NCI-H146 treated with DMSO at 0.1 percent for 48 hours (cell line): ENCODE measurements around the gene OR52K2.
"Not testable (repeated sequence)": the region's sequence is repeated elsewhere in the genome, so short reads cannot be mapped to it uniquely, and the experiment has no call there.

Experiments
- DNase-seq: peaks from one replicate; lab custom pipeline; 2025; ENCODE audit not compliant: unreplicated experiment; lab: John Stamatoyannopoulos, UW

Gene OR52K2

DNA sequence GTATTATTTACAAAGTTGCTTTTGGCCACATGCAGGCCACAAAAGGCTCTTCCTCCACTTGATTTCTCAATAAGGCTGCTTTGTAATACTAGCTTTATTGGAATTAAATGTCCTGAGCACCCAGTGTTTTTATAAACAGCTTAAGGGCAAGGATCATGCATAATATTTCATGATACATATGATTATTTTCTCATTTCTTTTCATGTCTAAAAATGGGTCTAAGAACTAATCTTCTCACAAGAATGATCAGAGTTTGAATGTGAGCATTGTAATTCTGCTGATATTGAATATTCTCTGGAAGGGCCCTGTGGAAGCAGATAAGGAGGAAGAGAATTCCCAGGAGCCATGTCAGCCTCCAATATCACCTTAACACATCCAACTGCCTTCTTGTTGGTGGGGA lies at the start of gene OR52K2:
Gene OR52K2 (plus strand): TSS at position 301 of the 400 bp plus-strand sequence. CDS start 45 bp downstream, at position 346.
- no peak for DNase-seq

DNA sequence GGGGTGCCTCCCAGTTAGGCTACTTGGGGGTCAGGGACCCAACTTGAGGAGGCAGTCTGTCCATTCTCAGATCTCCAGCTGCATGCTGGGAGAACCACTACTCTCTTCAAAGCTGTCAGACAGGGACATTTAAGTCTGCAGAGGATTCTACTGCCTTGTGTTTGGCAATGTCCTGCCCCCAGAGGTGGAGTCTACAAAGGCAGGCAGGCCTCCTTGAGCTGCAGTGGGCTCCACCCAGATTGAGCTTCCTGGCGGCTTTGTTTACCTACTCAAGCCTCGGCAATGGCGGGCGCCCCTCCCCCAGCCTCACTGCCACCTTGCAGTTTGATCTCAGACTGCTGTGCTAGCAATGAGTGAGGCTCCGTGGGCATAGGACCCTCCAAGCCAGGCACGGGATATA lies 42.9 kb upstream of the OR52K2 start:
- DNase-seq: not testable (repeated sequence)

DNA sequence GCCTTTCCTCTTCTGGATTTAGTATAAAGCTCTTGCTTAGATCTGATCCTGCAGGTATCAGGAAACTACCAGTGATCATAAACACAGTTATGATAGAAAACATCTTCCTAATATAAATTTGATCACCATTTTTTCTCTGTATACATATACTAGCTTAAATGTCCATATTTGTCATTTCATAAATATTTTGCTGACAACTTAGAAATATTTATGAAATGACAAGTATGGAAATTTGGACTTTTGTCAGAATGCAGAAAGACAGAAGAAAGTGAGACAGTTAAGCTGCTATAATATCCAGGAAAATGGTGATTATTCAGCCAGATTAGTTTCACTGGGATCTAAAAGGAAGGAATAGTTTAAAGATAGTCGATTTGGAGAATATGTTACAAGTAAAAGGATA lies 32.8 kb upstream of the OR52K2 start:
- no peak for DNase-seq

DNA sequence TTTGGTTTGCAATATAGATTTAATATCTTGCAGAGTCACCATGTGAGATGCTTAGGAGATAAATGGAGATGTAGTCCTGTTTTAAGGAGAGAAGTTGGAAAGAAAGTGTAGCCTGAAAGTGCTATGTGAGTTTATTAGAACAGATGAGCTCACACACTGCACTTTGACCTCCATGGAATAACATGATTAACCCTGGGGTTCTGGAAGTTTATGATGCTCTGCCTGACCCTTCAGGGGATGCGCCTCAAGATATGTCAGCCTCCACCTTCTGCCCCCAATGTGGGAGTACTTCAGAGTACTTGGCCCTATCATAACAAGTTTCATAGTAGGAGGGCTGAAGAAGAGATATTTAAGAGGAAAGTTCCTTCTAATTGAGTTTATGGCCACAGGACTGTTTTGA lies 32.3 kb upstream of the OR52K2 start:
- DNase-seq: no peak

DNA sequence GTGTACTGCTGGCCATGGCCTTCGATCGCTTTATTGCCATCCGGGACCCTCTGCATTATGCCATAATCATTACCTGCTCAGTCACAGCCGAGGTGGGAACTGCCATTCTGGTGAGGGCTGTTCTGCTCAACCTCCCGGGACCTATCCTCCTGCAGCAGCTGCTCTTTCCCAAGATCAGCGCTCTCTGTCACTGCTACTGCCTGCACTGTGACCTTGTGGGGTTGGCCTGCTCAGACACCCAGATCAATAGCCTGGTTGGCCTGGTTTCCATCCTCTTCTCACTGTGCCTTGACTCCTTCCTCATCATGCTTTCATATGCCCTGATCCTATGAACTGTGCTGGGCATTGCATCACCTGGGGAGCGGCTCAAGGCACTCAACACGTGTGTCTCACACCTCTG lies 30.7 kb upstream of the OR52K2 start:
- DNase-seq: no peak

DNA sequence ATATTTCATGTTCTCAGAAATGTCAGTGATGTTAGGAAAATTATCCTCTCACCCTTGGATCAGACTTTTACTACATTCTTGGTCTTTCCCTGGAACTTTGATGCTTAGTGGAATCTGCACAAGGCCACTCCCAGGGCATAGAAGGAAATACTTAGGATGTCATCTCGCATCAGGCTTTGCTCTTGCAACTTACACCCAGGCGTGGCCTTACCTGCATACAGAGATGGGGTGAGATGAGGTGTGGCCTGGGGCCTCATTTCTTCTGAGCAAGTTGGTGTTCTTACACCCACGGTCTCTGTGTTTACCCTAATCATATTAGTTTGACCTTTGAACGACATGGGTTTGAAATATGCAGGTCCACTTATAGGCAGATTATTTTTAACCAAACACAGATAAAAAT lies 19.0 kb upstream of the OR52K2 start:
- DNase-seq: no peak

DNA sequence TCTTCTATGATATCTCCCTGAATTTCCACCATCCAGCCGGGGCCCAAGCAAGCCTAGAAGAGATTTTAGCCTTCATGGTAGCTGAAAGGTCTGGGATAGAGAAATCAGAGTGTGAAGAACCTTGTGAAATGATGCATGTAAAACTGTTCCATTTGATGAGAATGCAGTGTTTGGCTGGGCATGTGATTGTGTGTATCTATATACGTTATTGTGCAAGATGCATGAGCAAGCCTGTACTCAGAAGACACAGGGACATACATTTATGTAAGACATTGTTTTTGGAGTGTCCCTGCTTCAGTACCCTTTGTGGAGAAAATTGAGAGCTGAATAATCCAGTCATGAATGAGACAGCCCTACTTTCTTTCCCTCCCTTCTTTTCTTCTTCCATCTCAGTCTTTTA lies 15.2 kb upstream of the OR52K2 start:
- DNase-seq: no peak

DNA sequence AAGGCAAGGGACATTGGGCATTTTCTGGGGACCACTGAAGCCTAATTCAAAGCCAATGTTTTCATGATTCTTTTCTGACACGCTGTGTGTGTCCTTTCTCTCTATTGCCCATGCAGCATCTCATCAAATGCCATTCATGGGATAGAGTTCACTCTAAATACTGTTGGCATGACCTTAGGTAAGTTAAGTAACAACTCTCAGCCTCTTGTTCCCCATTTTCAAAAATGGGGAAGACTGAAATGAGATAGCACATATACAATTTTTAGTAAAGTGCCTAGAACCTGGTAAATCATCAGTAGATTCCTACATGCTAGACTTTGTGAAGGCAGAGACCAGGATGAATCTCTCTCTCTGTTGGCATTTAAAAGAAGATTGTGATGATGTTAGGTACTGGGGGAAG lies 12.7 kb upstream of the OR52K2 start:
- no peak for DNase-seq

DNA sequence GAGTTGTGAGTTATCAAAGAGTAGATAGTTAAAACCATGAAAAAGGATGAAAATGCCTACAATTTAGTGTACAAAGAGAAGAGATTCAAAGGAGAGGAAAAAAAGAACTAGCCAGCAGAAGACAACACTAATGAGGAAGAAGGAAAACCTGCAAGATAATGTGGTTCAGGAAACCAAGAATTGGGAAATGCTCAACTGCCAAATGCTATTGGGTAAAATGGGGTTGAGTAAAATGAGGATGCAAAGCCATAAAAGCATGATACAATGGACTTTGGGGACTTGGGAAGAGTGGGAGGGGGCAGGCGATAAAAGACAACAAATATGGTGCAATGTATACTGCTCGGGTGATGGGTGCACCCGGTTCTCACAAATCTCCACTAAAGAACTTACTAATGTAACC lies 7.6 kb upstream of the OR52K2 start:
- no peak for DNase-seq

DNA sequence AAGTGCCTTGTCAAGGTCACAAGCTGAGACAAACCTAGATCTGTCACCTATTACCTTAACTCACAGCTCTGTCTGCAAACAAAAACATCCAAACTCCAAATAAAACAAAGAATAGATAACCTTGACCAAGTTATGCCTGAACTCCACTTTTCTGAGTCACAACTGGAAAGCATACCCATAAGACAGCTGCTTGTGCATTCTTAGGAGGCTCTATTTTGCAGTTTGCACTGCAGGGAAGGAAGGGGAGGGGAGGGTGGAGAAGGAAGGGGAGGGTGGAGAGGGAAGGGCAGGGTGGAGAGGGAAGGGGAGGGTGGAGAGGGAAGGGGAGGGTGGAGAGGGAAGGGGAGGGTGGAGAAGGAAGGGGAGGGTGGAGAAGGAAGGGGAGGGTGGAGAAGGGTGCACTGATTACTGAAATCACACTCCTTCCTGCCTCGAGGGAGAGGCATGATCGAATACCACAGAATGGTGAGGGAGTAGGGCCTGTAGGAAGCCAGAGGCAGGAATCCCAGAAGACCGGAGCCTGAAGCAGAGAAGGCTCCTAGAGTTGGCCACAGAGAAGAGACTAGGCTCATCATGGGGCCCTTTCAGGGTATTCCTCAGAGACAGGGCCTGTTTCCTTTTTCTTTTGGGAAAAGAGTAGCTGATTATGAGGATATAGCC lies 5.7 kb upstream of the OR52K2 start:
- DNase-seq: no peak

DNA sequence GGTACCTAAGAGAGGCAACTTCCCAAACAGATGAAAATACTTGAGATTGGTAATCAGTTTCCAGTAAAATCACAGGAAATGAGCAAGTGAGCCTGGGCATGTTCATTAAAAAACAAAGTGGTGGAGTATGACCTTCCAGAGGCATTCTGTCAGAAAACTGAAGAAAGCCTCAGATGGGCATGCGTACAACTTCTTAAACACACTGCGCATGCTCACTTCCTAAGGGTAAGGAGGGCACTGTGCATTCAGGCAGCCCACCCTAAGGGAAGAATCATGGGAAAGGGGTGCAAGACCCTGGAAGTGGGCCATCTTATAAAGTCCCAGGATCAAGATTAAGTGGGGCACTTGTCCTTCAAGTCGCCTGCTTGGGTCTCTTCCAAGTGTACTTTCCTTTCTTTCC lies 4.0 kb downstream of the OR52K2 start:
- DNase-seq: no peak

DNA sequence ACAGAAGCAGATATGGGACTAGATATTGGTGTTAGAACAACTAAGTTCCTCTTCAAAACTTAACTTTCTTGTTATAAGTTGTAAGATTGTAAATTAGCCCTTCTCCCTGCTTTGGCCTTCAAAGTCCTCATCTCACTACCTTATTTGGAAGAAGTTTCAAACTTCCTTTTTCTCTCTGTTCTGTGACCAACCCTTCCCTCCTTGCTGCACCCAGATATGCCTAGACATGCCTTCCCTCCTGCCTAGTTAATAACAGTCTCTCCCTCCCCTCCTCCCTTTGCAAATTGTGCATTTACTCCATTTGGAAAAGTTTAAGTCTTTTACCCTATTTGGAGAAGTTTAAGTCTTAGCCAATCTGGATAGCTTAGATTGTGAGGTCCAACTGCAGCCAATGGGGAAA lies 4.9 kb downstream of the OR52K2 start:
- DNase-seq: no peak

DNA sequence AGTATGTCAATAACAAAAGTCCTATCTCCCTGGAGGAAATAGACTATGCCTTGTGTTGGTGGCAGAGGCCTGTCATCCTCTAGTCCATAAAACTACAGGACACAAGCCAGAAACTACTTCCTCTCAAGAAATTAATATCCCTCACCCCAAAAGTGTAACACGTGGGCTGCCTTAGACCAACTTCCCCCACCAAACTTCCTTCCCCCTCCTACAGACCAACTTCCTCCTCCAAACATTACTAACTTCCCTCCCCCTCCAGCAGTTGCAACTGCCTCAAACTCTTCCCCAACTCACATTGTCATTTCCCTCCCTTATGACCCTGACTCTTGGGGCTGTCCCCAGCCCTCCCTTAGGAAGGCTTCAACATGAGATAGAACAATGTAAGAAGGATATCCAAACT lies 6.3 kb downstream of the OR52K2 start:
- DNase-seq: no peak

DNA sequence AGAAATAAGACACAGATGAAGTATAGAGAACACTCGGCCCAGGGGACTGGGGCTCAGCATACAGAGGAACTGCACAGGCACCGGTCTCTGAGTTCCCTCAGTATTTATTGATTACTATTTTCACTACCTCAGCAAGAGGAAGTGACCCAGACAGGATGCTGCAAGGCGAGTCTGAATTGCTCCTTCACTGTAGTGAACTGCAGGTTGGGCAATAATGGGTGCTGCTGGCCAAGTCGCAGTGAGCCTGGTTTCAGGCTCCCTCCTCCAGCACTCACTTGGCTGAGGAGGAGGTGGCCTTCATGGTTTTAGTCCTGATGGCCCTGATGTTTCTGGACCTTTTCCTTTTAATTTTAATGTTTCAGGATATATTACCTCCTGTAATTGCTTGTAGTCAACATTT lies 10.4 kb downstream of the OR52K2 start:
- DNase-seq: no peak

DNA sequence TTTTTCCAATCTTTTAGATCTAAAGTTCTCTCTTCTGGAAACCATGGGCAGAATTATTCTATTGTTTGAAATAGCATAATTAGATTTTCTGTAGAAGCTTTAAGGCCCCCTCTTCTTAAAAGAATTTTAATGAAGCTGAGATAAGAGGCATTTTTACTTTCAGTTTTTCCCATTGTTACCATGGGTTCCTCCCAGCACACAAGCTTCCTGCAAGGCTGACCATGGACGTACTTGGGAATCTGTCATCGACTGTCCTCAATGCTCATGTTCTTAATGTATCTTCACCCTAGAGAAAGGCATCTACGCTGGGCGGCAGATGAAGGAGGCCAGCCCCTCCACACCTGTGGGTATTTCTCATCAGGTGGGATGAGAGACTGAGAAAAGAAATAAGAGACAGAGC lies 11.1 kb downstream of the OR52K2 start:
- no peak for DNase-seq

DNA sequence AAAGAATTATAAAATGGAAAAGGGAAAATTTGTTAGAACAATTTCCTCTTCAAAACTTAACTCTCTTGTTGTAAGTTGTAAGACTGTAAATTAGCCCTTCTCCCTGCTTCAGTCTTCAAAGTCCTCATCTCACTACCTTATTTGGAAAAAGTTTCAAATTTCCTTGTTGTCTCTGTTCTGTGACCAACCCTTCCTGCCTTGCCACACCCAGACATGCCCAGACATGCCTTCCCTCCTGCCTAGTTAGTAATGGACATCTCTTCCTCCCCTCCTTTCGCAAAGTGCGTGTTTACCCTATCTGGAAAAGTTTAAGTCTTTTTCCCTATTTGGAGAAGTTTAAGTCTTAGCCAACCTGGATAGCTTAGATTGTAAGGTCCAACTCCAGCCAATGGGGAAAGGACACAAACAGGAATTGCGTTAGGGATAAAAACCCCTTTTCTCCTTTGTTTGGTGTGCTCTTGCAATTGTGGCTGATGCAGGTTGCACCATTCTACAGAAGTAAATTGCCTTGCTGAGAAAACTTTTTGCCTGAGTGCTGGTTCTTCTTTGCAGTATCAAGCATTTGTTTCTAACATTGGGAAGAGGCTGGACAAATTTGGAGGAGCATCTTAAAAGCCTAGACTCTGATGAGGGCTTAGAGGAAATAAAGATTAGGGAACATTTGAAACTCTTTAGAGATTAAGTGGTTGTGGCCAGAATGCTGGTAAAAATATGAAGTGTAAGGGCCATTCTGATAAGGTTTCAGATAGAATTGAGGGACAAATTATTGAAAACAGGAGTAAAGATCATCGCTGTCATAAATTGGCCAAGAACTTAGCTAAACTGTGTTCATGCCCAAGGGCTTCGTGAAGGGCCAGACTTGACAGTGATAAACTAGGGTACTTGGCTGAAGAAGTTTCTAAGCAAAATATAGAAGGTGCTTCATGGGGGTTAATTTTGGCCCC lies 15.4 kb downstream of the OR52K2 start:
- DNase-seq: no peak

DNA sequence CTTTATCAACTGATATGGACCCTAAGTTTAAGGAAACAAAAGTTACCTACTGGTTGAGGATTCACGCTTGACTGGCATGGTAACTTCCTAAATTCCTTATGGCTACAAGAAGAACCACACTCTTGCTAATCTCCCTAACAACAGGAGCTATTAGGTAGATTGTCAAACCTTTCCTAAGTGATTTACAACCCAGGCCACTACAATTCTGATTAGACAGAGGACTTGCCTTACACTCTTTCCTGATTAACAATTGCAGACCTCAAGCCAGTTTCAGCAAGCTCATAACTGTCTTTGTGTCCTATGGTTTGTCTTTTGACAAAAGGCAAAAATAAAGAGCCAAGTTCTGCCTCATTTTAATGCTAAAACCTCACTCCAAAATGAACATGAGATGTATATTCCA lies 16.3 kb downstream of the OR52K2 start:
- DNase-seq: no peak

DNA sequence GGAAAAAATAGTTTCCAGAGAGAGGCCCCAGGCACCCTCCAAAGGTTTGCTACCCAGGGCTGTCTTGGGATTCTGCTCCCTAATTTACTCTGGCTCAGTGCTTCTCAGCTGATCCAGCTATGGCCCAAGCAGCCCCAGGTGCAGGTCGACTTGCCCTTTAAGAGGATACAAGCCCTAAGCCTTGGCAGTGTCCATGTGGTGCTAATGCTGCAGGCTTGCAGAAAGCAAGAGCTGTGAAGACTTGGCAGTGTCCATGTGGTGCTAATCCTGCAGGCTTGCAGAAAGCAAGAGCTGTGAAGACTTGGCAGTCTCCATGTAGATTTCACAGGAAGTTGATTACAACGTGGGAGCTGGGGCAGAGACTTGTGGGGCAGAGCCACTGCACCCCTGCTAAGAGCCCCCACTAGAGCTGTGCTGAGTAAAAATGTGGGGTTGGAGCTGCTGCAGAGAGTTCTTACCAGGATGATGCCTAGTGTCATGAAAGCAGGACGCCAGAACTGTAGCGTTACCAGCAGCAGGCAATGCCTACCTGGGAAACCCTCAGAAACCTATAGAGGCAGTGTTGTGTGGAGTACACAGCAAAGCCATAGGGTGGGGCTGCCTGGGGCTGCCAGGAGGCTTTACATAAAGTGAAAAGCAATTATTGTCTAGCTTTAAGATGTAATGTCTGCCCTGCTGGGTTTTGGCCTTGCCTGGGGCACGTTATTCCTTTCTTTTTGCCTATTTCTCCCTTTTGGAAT lies 17.2 kb downstream of the OR52K2 start:
- DNase-seq: no peak

DNA sequence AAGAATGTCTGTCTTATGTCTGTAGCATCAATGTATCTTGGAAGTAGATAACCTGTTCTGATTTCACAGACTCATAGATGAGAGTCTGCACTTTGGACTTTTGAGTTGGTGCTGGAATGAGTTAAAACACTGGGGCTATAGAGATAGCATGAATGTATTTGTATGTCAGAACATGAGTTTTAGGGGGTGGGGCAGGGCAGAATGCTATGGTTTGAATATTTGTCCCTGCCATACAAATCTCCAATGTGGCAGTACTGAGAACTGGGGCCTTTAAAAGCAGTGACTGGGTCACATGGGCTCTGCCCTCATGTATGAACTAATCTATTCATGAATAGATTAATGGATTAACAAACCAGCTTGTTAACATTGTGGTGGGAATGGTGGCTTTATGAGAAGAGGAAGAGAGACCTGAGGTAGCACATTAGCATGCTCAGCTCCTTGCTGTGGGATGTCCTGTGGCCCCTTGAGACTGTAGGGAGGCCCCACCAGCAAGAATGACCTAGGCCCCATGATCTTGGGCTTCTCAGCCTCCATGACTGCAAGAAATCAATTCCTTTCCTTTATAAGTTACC lies 17.9 kb downstream of the OR52K2 start:
- DNase-seq: no peak

DNA sequence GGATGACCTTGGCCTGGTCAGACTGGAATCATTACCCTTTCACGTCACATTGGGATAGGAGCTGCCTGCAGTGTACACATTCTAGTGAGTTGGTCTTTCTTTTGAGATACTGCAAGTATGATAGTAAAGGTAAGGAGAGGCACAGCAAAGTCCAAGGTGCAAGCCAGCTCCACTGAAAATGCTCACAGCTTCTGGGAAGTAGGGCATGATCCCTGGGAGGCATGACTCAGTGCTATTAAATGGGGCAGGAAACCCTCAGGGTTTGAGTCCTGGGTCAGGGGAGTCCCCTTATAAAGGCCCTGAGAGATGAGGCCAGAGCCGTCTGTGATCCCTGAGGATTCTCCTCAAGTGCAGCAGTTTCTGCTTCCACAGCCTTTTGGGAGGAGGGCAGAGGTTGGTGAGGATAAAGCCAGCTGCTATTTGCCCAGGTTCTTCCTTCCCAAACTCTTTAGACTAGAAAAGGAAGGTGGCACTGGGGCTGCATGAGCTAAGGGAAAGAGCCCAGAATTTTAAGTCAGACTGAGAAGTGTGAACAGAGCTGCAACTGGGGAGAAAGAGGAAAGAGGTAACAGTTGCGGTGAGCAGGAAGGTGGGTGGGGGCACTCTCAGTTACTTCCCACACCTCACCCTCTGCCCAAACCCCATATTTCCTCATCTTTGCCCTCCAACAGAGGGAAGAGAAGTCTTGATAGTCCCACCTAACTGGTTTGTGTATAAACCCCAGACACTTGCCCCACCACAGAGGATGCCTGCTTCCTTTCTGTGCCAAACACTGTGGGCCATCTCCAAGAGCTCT lies 18.9 kb downstream of the OR52K2 start:
- no peak for DNase-seq

DNA sequence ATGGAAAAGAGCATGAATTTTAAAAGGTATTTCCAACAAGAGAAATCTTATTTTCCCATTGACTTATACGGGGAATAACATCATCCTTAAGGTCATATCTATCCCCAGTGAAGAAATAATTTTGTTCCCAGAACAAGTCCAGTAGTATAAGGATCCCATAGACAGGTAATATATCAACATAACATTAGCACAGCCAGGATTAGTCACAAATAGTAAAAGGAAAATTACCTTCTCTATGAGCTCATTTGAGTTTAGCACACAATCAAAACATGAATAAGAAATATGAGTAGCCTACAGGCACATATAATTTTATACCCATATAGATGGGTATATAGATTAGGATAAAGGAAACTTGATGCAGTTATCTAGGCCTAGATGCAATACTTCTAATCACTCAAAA lies 30.5 kb downstream of the OR52K2 start:
- no peak for DNase-seq
